Measurements from ENCODE around the gene ITGA7. TPM values are rescaled to one million over a fixed set of nuclear protein-coding genes. Genes with fewer than 3 reads are reported as not detected.
A peak's percentile ranks its signal among the peaks of the same experiment; 100 is the strongest.

The ITGA7 gene
- total and polyA plus RNA-seq, 2 of the 4 experiments (the other 2 are of a cell fraction): 3.9 to 15.7 TPM

- H3K4me3 ChIP-seq (ENCODE audit: insufficient read depth, low read depth, low read length): no peak overlapping the region; the same call in 1 of the 2 replicates
Observed at GRCh38 chr12:55708695-55709233, 1.1 kb upstream of the ITGA7 start.

More at GRCh38 chr12:55708695-55709233, 1.1 kb upstream of the ITGA7 start:
- ATAC-seq (ENCODE audit: low read depth) (no peak), DNase-seq (no peak)
- H2AFZ ChIP-seq (replicated peaks; ENCODE audit: low read length, poor library complexity): peak overlapping the region; percentile 69
- H3K9me3 ChIP-seq (ENCODE audit: control insufficient read depth, insufficient read depth, low read length): no peaks in the 10 kb centered on the region
- H2BK5ac ChIP-seq (ENCODE audit: low read depth, low read length, poor library complexity, severe bottlenecking): no peak overlapping the region
- TF ChIP-seq MXI1 (IDR thresholded peaks at IDR 0.05; ENCODE audit: borderline replicate concordance, low read depth, low read length) (no peak), NFE2L2 (IDR thresholded peaks at IDR 0.05; ENCODE audit: low read depth, low read length) (no peak), MAZ (IDR thresholded peaks at IDR 0.05; ENCODE audit: borderline replicate concordance, low read depth, low read length) (no peak), RAD21 (IDR thresholded peaks at IDR 0.05; ENCODE audit: low read length) (no peak), ELK1 (IDR thresholded peaks at IDR 0.05; ENCODE audit: borderline replicate concordance, low read depth, low read length) (no peak), CHD1 (IDR thresholded peaks at IDR 0.05; ENCODE audit: low read depth, low read length) (no peak), BHLHE40 (IDR thresholded peaks at IDR 0.05; ENCODE audit: low read depth, low read length) (no peak), POLR2A (IDR thresholded peaks at IDR 0.05; ENCODE audit: low read depth, low read length) (no peak), RFX5 (IDR thresholded peaks at IDR 0.05; ENCODE audit: low read depth, low read length) (no peak), CTCF (conservative IDR thresholded peaks at IDR 0.05; ENCODE audit: low read depth, low read length) (no peak), CEBPB (IDR thresholded peaks at IDR 0.05; ENCODE audit: low read depth, low read length) (no peak), RCOR1 (IDR thresholded peaks at IDR 0.05; ENCODE audit: insufficient replicate concordance, low read length) (no peak)
- H3K36me3 ChIP-seq (ENCODE audit: control insufficient read depth, insufficient read depth, low read length): no peaks in the 10 kb centered on the region
- dilution Hi-C loops (cut with HindIII; ENCODE audit: low sequenced_read_pairs, unreplicated experiment) (no loop called here), intact Hi-C loops (cut with micrococcal nuclease) (no loop called here), in situ Hi-C loops (cut with MboI; ENCODE audit: low sequenced_read_pairs) (no loop called here)
- no peak overlapping the region for H2BK120ac ChIP-seq (ENCODE audit: low read depth, low read length)
- 0 out of 2 replicates have a peak overlapping the region, but pooled peaks have one; percentile 4 for H2AK5ac ChIP-seq (ENCODE audit: low read depth, low read length)
- H3K23ac ChIP-seq (ENCODE audit: low read depth, low read length): no peak overlapping the region; the same call in 1 of the 2 replicates
- H4K91ac ChIP-seq (ENCODE audit: insufficient read depth, low read depth, low read length): no peak overlapping the region
- no peak overlapping the region for H2AK9ac ChIP-seq (replicated peaks; ENCODE audit: low read depth, low read length, poor library complexity)
- no peak overlapping the region for H3K14ac ChIP-seq (replicated peaks; ENCODE audit: low read depth, low read length)
- H3K27me3 ChIP-seq (ENCODE audit: control insufficient read depth, insufficient read depth, low read length): peaks cover 25% of the 10 kb centered on the region
- WGBS, 2 experiments (ENCODE audit: extremely low coverage in 2 of 2, insufficient read length in 1 of 2): no CpG with 5 or more reads among the region's 3 CpGs
- POLR2A ChIA-PET (ENCODE audit: unreplicated experiment): no interaction called here
- no peak overlapping the region for H2BK20ac ChIP-seq (ENCODE audit: low read depth, low read length)
- H3K9me1 ChIP-seq (ENCODE audit: insufficient read depth, low read length): no peaks in the 10 kb centered on the region; the same call in 1 of the 2 replicates
- no peak overlapping the region for H3K4ac ChIP-seq (ENCODE audit: low read depth, low read length)
- no peak overlapping the region for H3K56ac ChIP-seq (ENCODE audit: extremely low read depth, insufficient read depth, low read length)
- no peak overlapping the region for H2BK15ac ChIP-seq (ENCODE audit: low read depth, low read length)
- H3K18ac ChIP-seq (ENCODE audit: low read depth, low read length): no peak overlapping the region
- H4K20me1 ChIP-seq (ENCODE audit: insufficient read depth, low read length): no peaks in the 10 kb centered on the region
- no peak overlapping the region for H3K9ac ChIP-seq (ENCODE audit: low read depth, low read length)
- no peak overlapping the region for H3K27ac ChIP-seq (ENCODE audit: insufficient read depth, low read length)
- no TSS peak for BruUV-seq (replicated peaks)
- peak overlapping the region; percentile 98 for H3K4me2 ChIP-seq (ENCODE audit: low read depth, low read length)
- H3K79me1 ChIP-seq (ENCODE audit: low read depth in 1 of 2, low read length in 2 of 2): no peaks in the 10 kb centered on the region
- H4K5ac ChIP-seq (ENCODE audit: low read depth, low read length): 0 out of 2 replicates have a peak overlapping the region, but pooled peaks have one; percentile 11
- H3K4me1 ChIP-seq (ENCODE audit: control insufficient read depth, insufficient read depth, low read length): peaks cover 10% of the 10 kb centered on the region; the same call in 1 of the 2 replicates
- CTCF ChIA-PET: no interaction called here
- H4K8ac ChIP-seq (ENCODE audit: low read depth in 2 of 2, low read length in 2 of 2): no peak overlapping the region

Data from IMR-90 (cell line).